OCI-LY1 (cell line): ENCODE results near the gene ARID3A.

Source experiments
- H2AFZ ChIP-seq: fragments of 200-600 bp; sonication (generic), shearing (Covaris generic); 2 replicates; pipeline ENCODE4 v1.6.0; 2014; ENCODE audit warnings: antibody characterized with exemption, mild to moderate bottlenecking, low read length
- H3F3A ChIP-seq: fragments of 200-600 bp; sonication (generic), shearing (Covaris generic); 2 replicates; pipeline ENCODE4 v1.6.0; 2014; ENCODE audit warnings: mild to moderate bottlenecking, antibody characterized with exemption, low read length, moderate library complexity; ENCODE audit not compliant: insufficient read depth
- H3K27ac ChIP-seq: fragments of 200-600 bp; sonication (generic); 2 replicates; pipeline ENCODE4 v1.5.1; 2014; ENCODE audit warnings: low read length, mixed run types, mild to moderate bottlenecking, low read depth; ENCODE audit not compliant: poor library complexity, severe bottlenecking
- H3K27me3 ChIP-seq: fragments of 200-600 bp; sonication (generic); 2 replicates; pipeline ENCODE4 v1.6.0; 2014; ENCODE audit warnings: antibody characterized with exemption, mild to moderate bottlenecking, low read length, moderate library complexity; ENCODE audit not compliant: insufficient read depth
- H3K36me3 ChIP-seq: fragments of 200-600 bp; sonication (generic); 2 replicates; pipeline ENCODE4 v1.6.1; 2014; ENCODE audit warnings: mild to moderate bottlenecking, antibody characterized with exemption, low read length, moderate library complexity, mixed read lengths; ENCODE audit not compliant: insufficient read depth
- H3K4me1 ChIP-seq: fragments of 200-600 bp; sonication (generic); 2 replicates; pipeline ENCODE4 v1.5.1; 2014; ENCODE audit warnings: mild to moderate bottlenecking, low read length, moderate library complexity; ENCODE audit not compliant: insufficient read depth, severe bottlenecking
- H3K4me2 ChIP-seq: fragments of 200-600 bp; sonication (generic), shearing (Covaris generic); 2 replicates; pipeline ENCODE4 v1.6.1; 2014; ENCODE audit warnings: low read length
- H3K4me3 ChIP-seq: fragments of 200-600 bp; sonication (generic); 2 replicates; pipeline ENCODE4 v1.5.1; 2014; ENCODE audit warnings: low read length, low read depth, mild to moderate bottlenecking, mixed read lengths; ENCODE audit not compliant: poor library complexity, severe bottlenecking
- H3K79me2 ChIP-seq: fragments of 200-600 bp; shearing (Covaris generic); 2 replicates; pipeline ENCODE4 v1.6.1; 2016; ENCODE audit warnings: mixed run types, low read length, mixed read lengths; ENCODE audit not compliant: insufficient read depth
- H3K9ac ChIP-seq: fragments of 200-600 bp; sonication (generic), shearing (Covaris generic); 2 replicates; pipeline ENCODE4 v1.6.1; 2014; ENCODE audit warnings: mild to moderate bottlenecking, low read length, mixed read lengths
- H3K9me2 ChIP-seq: fragments of 200-600 bp; sonication (generic), shearing (Covaris generic); 2 replicates; pipeline ENCODE4 v1.6.1; 2014; ENCODE audit warnings: low read depth, mild to moderate bottlenecking, low read length, mixed read lengths
- H3K9me3 ChIP-seq: fragments of 200-600 bp; shearing (Covaris generic); 2 replicates; pipeline ENCODE4 v1.6.1; 2014; ENCODE audit warnings: low read length, mixed read lengths
- H4K20me1 ChIP-seq: fragments of 200-600 bp; sonication (generic), shearing (Covaris generic); 2 replicates; pipeline ENCODE4 v1.6.0; 2016; ENCODE audit warnings: mild to moderate bottlenecking, low read length; ENCODE audit not compliant: insufficient read depth
- CTCF ChIP-seq: fragments of 200-600 bp; sonication (generic), shearing (Covaris generic); IDR thresholded peaks from 2 replicates; pipeline ENCODE4 v1.5.1; 2017; ENCODE audit warnings: mild to moderate bottlenecking, antibody characterized with exemption, low read length, moderate library complexity, mixed read lengths
- EZH2 ChIP-seq: fragments of 200-600 bp; sonication (generic), shearing (Covaris generic); IDR thresholded peaks from 2 replicates; pipeline ENCODE4 v1.8.0; 2017; ENCODE audit warnings: borderline replicate concordance, mixed run types, mild to moderate bottlenecking, antibody characterized with exemption, low read length, moderate library complexity, mixed read lengths

ARID3A gene

GRCh38 chr19:892243-892893 lies 33.5 kb upstream of the ARID3A start:
- Histone ChIP-seq H4K20me1 (no peaks in the 10 kb centered on the region), H3K9me3 (no peaks in the 10 kb centered on the region), H3K9me2 (no peaks in the 10 kb centered on the region), H3K79me2 (no peaks in the 10 kb centered on the region), H3K36me3 (peaks cover 21% of the 10 kb centered on the region), H3K27ac (peak overlapping the region; percentile 80), H3K27me3 (no peaks in the 10 kb centered on the region), H3K4me2 (peak overlapping the region; percentile 64), H3K4me1 (peaks cover 14% of the 10 kb centered on the region), H3K4me3 (peak overlapping the region; percentile 76), H3K9ac (peak overlapping the region; percentile 92), H2AFZ (no peak overlapping the region), H3F3A (peaks cover 4% of the 10 kb centered on the region; the same call in 1 of the 2 replicates)
- TF ChIP-seq EZH2: no peak
- TF ChIP-seq CTCF: no peak

- H3K36me3 ChIP-seq: peaks cover 26% of the 10 kb centered on the region
- peak within 1 kb of the TSS; percentile 76 for H3K4me3 ChIP-seq
- H3K4me1 ChIP-seq: peaks cover 13% of the 10 kb centered on the region
- H3K4me2 ChIP-seq: peak within 1 kb of the TSS; percentile 64
- no peaks in the 10 kb centered on the region for H4K20me1 ChIP-seq
- H3K27ac ChIP-seq: peak within 1 kb of the TSS; percentile 80
- peaks cover 4% of the 10 kb centered on the region; the same call in 1 of the 2 replicates for H3F3A ChIP-seq
- no peaks in the 10 kb centered on the region for H3K27me3 ChIP-seq
- TF ChIP-seq EZH2: no peak
- no peak for TF ChIP-seq CTCF
- no peaks in the 10 kb centered on the region for H3K9me2 ChIP-seq
- H3K9ac ChIP-seq: peak within 1 kb of the TSS; percentile 92
- no peaks in the 10 kb centered on the region for H3K9me3 ChIP-seq
- no peaks in the 10 kb centered on the region for H3K79me2 ChIP-seq
- no peak within 1 kb of the TSS for H2AFZ ChIP-seq
Observed at GRCh38 chr19:892894-893689, 32.7 kb upstream of the ARID3A start, which contains the start of the genes MED16 and RNU6-9. Gene MED16, minus strand, starts transcription at chr19:893187. Its CDS starts 2,056 bp downstream, at chr19:891131. Gene RNU6-9, plus strand, starts transcription at chr19:893484.

- Histone ChIP-seq H3K79me2 (no peaks in the 10 kb centered on the region), H3K4me3 (no peak overlapping the region), H3K4me2 (no peak overlapping the region), H2AFZ (no peak overlapping the region), H3K9me3 (no peaks in the 10 kb centered on the region), H3K27ac (no peak overlapping the region), H4K20me1 (no peaks in the 10 kb centered on the region), H3K9ac (no peak overlapping the region), H3K4me1 (peaks cover 25% of the 10 kb centered on the region), H3K9me2 (no peaks in the 10 kb centered on the region), H3K36me3 (peaks cover 28% of the 10 kb centered on the region), H3F3A (no peaks in the 10 kb centered on the region; the same call in 1 of the 2 replicates), H3K27me3 (no peaks in the 10 kb centered on the region)
- no peak for TF ChIP-seq EZH2
- no peak for TF ChIP-seq CTCF
Observed at GRCh38 chr19:896434-896833, 29.4 kb upstream of the ARID3A start.
